HFF-Myc (cell line): ENCODE data around the gene CORO1C.
"Not testable (repeated sequence)": the region's sequence is repeated elsewhere in the genome, so short reads cannot be mapped to it uniquely, and the experiment has no call there.

Experiments
- DNase-seq: peaks from one replicate; pipeline ENCODE4 v3.0.0-alpha.2; 2011; ENCODE audit warnings: low read depth; ENCODE audit errors: extremely low read depth
- H3K4me3 ChIP-seq: replicated peaks from 2 replicates; pipeline ENCODE4 v1.5.1; 2011; ENCODE audit warnings: low read depth, mild to moderate bottlenecking, control low read depth, low read length
- CTCF ChIP-seq: IDR thresholded peaks from 2 replicates; pipeline ENCODE4 v1.5.1; 2012; ENCODE audit warnings: mild to moderate bottlenecking, low read depth, low read length, control low read depth; ENCODE audit errors: missing control alignments

CORO1C gene

GRCh38 chr12:108657130-108657745 is 74.1 kb downstream of the CORO1C start:
- no peak for DNase-seq
- TF ChIP-seq CTCF, result no peak

GRCh38 chr12:108656247-108656646 is 75.1 kb downstream of the CORO1C start:
- not testable (repeated sequence) for DNase-seq, H3K4me3 ChIP-seq

More at GRCh38 chr12:108657130-108657745, 74.1 kb downstream of the CORO1C start:
- H3K4me3 ChIP-seq, result no peak overlapping the region

GRCh38 chr12:108655812-108656175 is 75.5 kb downstream of the CORO1C start:
- DNase-seq, H3K4me3 ChIP-seq: not testable (repeated sequence)

- DNase-seq, H3K4me3 ChIP-seq: not testable (repeated sequence)
These were observed 76.7 kb downstream of the CORO1C start for GRCh38 chr12:108654622-108655021.

GRCh38 chr12:108653922-108654321 is 77.4 kb downstream of the CORO1C start:
- no peak for TF ChIP-seq CTCF
- H3K4me3 ChIP-seq, result no peak overlapping the region
- no peak for DNase-seq

GRCh38 chr12:108653082-108653516 is 78.2 kb downstream of the CORO1C start:
- DNase-seq, result no peak
- no peak for TF ChIP-seq CTCF
- no peak overlapping the region for H3K4me3 ChIP-seq

- DNase-seq, result no peak
- no peak overlapping the region for H3K4me3 ChIP-seq
- no peak for TF ChIP-seq CTCF
These were observed 81.2 kb downstream of the CORO1C start for GRCh38 chr12:108650083-108650482.

- DNase-seq, result no peak
- H3K4me3 ChIP-seq, result no peak overlapping the region
- no peak for TF ChIP-seq CTCF
These were observed 81.6 kb downstream of the CORO1C start for GRCh38 chr12:108649669-108650068.
